T1000 (cell line): ENCODE results near the gene TEX2.
A peak's percentile ranks its signal among the peaks of the same experiment; 100 is the strongest.

Experiments
- DNase-seq: peaks from one replicate; lab custom pipeline; 2025; ENCODE audit warnings: mixed read lengths; lab: John Stamatoyannopoulos, UW

TEX2 gene, protein sequence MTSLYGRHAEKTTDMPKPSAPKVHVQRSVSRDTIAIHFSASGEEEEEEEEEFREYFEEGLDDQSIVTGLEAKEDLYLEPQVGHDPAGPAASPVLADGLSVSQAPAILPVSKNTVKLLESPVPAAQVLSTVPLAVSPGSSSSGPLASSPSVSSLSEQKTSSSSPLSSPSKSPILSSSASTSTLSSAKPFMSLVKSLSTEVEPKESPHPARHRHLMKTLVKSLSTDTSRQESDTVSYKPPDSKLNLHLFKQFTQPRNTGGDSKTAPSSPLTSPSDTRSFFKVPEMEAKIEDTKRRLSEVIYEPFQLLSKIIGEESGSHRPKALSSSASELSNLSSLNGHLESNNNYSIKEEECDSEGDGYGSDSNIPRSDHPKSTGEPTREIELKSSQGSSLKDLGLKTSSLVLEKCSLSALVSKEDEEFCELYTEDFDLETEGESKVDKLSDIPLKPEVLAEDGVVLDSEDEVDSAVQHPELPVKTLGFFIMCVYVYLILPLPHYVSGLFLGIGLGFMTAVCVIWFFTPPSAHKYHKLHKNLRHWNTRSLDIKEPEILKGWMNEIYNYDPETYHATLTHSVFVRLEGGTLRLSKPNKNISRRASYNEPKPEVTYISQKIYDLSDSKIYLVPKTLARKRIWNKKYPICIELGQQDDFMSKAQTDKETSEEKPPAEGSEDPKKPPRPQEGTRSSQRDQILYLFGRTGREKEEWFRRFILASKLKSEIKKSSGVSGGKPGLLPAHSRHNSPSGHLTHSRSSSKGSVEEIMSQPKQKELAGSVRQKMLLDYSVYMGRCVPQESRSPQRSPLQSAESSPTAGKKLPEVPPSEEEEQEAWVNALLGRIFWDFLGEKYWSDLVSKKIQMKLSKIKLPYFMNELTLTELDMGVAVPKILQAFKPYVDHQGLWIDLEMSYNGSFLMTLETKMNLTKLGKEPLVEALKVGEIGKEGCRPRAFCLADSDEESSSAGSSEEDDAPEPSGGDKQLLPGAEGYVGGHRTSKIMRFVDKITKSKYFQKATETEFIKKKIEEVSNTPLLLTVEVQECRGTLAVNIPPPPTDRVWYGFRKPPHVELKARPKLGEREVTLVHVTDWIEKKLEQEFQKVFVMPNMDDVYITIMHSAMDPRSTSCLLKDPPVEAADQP

GRCh38 chr17:64263000-64263766 lies at the start of gene TEX2:
TEX2 (minus strand) TSS chr17:64263260; CDS start chr17:64214217, 49,043 bp downstream.
- peak; percentile 87 for DNase-seq

GRCh38 chr17:64309710-64310109 lies 46.6 kb upstream of the TEX2 start:
- DNase-seq, result no peak

DNA sequence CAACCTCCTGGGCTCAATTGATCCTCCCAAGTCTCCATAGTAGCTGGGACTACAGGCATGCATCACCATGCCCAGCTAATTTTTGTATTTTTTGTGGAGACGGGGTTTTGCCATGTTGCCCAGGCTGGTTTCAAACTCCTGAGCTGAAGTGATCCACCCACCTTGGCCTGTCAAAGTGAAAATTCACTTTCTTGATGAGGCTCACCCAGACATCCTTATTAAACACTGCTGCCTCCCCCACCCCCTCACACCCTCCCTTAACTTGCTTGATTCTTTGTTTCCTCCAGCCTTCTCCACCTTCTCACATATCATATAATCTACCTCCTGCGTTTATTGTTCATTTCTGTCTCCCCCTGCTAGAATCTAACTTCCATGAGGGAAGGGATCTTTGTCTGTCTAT lies 46.0 kb upstream of the TEX2 start:
- DNase-seq, result no peak

DNA sequence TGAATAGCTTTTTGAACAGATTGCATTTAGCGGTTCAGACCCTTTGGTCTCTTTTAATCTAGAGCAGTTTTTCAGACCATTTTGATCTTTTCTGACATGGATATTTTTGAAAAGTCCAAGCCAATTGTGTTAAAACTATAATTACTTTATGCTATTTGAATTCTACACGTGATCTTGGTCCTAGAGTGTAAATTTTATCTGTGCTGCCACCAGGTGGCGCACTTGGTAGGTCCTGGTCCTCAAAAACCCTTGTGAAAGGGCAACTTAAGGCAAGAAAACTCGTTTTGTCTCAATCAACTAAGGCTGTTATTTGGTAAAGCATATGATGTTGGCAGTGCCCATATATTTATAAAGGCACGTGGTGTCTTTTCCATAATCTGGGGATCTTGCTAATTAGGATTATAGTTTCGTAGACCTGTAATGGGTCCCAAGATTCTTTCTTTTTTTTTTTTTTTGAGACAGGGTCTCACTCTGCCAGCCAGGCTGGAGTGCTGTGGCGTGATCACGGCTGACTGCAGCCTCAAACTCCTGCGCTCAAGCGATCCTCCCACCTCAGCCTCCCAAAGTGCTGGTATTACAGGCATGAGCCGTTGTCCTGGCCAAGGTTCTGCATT lies 43.9 kb upstream of the TEX2 start:
- peak; percentile 59 for DNase-seq

DNA sequence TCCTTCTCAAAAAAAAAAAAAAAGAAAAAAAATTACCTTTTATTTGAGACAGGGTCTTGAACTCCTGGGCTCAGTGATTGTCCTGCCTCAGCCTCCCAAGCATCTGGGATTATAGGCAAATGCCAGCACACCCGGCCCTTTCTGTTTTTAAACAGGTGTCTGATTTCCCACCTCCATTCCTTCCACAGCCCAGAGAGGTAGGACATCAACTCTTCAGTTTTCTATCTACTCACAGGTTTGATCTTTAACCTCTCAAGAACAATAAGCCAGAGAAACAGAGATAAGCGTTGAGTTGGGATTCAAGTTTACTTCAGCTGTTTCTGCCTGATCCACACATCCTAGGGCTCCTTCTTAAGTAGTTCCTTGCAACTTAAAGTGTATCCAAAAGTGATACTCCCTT lies 41.5 kb upstream of the TEX2 start:
- DNase-seq, result no peak

- no peak for DNase-seq
These were observed 37.6 kb upstream of the TEX2 start for GRCh38 chr17:64300699-64300965.

- DNase-seq, result no peak
These were observed 34.5 kb upstream of the TEX2 start for GRCh38 chr17:64297467-64298088.

DNA sequence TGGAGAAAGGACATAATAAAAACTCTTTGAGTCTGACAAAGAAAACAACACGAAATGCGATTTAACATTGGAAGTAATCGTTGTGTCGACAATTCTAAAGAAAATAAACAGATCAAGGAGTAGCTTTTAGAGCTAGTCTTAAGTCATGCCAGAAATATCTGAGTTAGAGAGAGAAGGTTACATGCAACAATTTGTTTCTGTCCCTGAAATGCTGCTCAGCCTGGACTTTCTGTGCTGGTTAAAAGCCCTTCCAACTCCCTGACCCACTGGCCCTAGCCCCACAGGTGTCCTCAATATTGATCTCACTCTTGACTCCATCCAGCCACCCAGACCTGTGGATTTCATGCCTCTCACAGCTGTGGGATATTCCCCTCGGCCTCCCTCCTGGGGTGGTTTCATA lies 33.2 kb upstream of the TEX2 start:
- DNase-seq, result no peak

GRCh38 chr17:64295146-64295545 lies 32.1 kb upstream of the TEX2 start:
- no peak for DNase-seq

DNA sequence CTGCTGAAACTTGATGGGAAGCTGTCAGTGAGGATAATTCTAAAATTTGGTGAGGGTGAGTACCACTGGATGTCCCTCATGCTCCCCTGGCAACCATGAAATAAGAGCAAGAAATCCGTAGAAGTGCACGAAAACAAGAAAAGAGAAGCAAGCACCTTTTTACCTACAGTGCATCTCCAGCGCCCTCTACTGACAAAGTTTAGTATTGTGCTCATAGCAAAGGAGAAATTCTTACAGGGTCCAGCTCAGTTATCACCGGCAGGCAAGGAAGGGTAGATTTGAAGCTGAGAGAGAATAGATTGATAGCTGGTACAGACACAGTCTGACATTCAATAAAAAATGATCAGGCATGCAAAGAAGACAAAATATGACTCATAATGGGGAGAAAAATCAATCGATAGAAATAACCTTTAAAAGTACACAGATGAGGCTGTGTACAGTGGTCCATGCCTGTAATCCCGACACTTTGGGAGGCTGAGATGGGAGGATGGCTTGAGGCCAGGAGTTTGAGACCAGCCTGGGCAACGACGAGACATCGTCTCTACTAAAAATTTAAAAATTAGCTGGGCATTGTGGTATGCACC lies 28.3 kb upstream of the TEX2 start:
- no peak for DNase-seq

- no peak for DNase-seq
These were observed 26.7 kb upstream of the TEX2 start for GRCh38 chr17:64289741-64290141.

- no peak for DNase-seq
These were observed 19.7 kb upstream of the TEX2 start for GRCh38 chr17:64282753-64283080.

GRCh38 chr17:64281962-64282752 lies 19.1 kb upstream of the TEX2 start:
- DNase-seq, result peak; percentile 49

- no peak for DNase-seq
These were observed 15.6 kb upstream of the TEX2 start for GRCh38 chr17:64278614-64279013.

- no peak for DNase-seq
These were observed 14.9 kb upstream of the TEX2 start for GRCh38 chr17:64277831-64278562.

- DNase-seq, result no peak
These were observed 14.0 kb upstream of the TEX2 start for GRCh38 chr17:64276961-64277505.

GRCh38 chr17:64275016-64275415 lies 12.0 kb upstream of the TEX2 start:
- DNase-seq, result no peak

DNA sequence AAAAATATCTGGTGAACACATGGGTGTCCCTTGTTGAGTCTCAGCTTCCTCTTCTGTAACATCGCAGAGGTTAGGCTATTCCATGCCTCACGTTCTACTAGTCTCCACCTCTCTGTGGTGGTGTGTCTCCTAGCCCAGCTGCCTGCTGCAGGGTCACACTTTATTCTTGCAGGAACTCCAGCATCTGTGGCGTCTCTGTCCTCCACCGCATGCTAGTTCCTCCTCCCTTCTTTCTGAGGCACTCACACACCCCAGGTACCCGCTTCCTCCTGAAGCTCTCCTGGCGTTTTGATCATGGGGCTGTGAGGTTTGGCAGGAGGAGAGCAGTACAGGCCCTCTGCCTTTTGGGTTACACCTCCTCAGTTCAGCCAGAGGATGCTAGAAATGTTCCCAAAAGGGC lies 9.9 kb upstream of the TEX2 start:
- DNase-seq, result no peak

- DNase-seq, result no peak
These were observed 7.8 kb upstream of the TEX2 start for GRCh38 chr17:64270885-64271284.
